ENCODE data around the gene ATP6V0A1.
"Not testable (repeated sequence)": the region's sequence is repeated elsewhere in the genome, so short reads cannot be mapped to it uniquely, and the experiment has no call there.

ATP6V0A1 gene

GRCh38 chr17:42467889-42468288, 9.2 kb downstream of the ATP6V0A1 start:
- Histone ChIP-seq H3K27me3 (ENCODE audit: control insufficient read depth, insufficient read depth, low read length) (no peaks in the 10 kb centered on the region), H3K36me3 (ENCODE audit: control insufficient read depth, insufficient read depth, low read length) (no peaks in the 10 kb centered on the region)

GRCh38 chr17:42472709-42473521, 14.2 kb downstream of the ATP6V0A1 start:
- Histone ChIP-seq H3K4me3 (ENCODE audit: low read length) (no peak overlapping the region), H3K36me3 (ENCODE audit: control insufficient read depth, insufficient read depth, low read length) (no peaks in the 10 kb centered on the region), H3K27me3 (ENCODE audit: control insufficient read depth, insufficient read depth, low read length) (no peaks in the 10 kb centered on the region), H3K9ac (ENCODE audit: low read length) (no peak overlapping the region), H3K4me1 (ENCODE audit: control insufficient read depth, insufficient read depth, low read length) (peaks cover 20% of the 10 kb centered on the region), H3K9me3 (ENCODE audit: control insufficient read depth, low read length) (no peaks in the 10 kb centered on the region)

More at GRCh38 chr17:42467889-42468288, 9.2 kb downstream of the ATP6V0A1 start:
- Histone ChIP-seq H3K4me3 (ENCODE audit: low read length) (no peak overlapping the region), H3K9me3 (ENCODE audit: control insufficient read depth, low read length) (no peaks in the 10 kb centered on the region), H3K4me1 (ENCODE audit: control insufficient read depth, insufficient read depth, low read length) (peaks cover 4% of the 10 kb centered on the region), H3K9ac (ENCODE audit: low read length) (no peak overlapping the region)

GRCh38 chr17:42474276-42474675, 15.6 kb downstream of the ATP6V0A1 start:
- H3K27me3 ChIP-seq (ENCODE audit: control insufficient read depth, insufficient read depth, low read length), result no peaks in the 10 kb centered on the region
- no peaks in the 10 kb centered on the region for H3K36me3 ChIP-seq (ENCODE audit: control insufficient read depth, insufficient read depth, low read length)
- H3K4me3 ChIP-seq (ENCODE audit: low read length), result no peak overlapping the region
- no peak overlapping the region for H3K9ac ChIP-seq (ENCODE audit: low read length)
- peaks cover 20% of the 10 kb centered on the region for H3K4me1 ChIP-seq (ENCODE audit: control insufficient read depth, insufficient read depth, low read length)
- H3K9me3 ChIP-seq (ENCODE audit: control insufficient read depth, low read length), result no peaks in the 10 kb centered on the region

- Histone ChIP-seq H3K36me3 (ENCODE audit: control insufficient read depth, insufficient read depth, low read length) (no peaks in the 10 kb centered on the region), H3K9me3 (ENCODE audit: control insufficient read depth, low read length) (no peaks in the 10 kb centered on the region), H3K4me3 (ENCODE audit: low read length) (no peak overlapping the region), H3K27me3 (ENCODE audit: control insufficient read depth, insufficient read depth, low read length) (no peaks in the 10 kb centered on the region), H3K9ac (ENCODE audit: low read length) (no peak overlapping the region), H3K4me1 (ENCODE audit: control insufficient read depth, insufficient read depth, low read length) (peaks cover 20% of the 10 kb centered on the region)
Measured at GRCh38 chr17:42475121-42475520, 16.4 kb downstream of the ATP6V0A1 start.

- H3K9me3 ChIP-seq (ENCODE audit: control insufficient read depth, low read length), result no peaks in the 10 kb centered on the region
- no peaks in the 10 kb centered on the region for H3K27me3 ChIP-seq (ENCODE audit: control insufficient read depth, insufficient read depth, low read length)
- H3K9ac ChIP-seq (ENCODE audit: low read length), result no peak overlapping the region
- no peak overlapping the region for H3K4me3 ChIP-seq (ENCODE audit: low read length)
- H3K36me3 ChIP-seq (ENCODE audit: control insufficient read depth, insufficient read depth, low read length), result no peaks in the 10 kb centered on the region
- peaks cover 20% of the 10 kb centered on the region for H3K4me1 ChIP-seq (ENCODE audit: control insufficient read depth, insufficient read depth, low read length)
Measured at GRCh38 chr17:42475835-42476234, 17.2 kb downstream of the ATP6V0A1 start.

GRCh38 chr17:42476411-42476810, 17.7 kb downstream of the ATP6V0A1 start:
- H3K27me3 ChIP-seq (ENCODE audit: control insufficient read depth, insufficient read depth, low read length), result no peaks in the 10 kb centered on the region
- no peaks in the 10 kb centered on the region for H3K36me3 ChIP-seq (ENCODE audit: control insufficient read depth, insufficient read depth, low read length)
- no peak overlapping the region for H3K4me3 ChIP-seq (ENCODE audit: low read length)
- no peaks in the 10 kb centered on the region for H3K9me3 ChIP-seq (ENCODE audit: control insufficient read depth, low read length)
- peaks cover 20% of the 10 kb centered on the region for H3K4me1 ChIP-seq (ENCODE audit: control insufficient read depth, insufficient read depth, low read length)
- H3K9ac ChIP-seq (ENCODE audit: low read length), result no peak overlapping the region

- no peaks in the 10 kb centered on the region for H3K36me3 ChIP-seq (ENCODE audit: control insufficient read depth, insufficient read depth, low read length)
- H3K9ac ChIP-seq (ENCODE audit: low read length), result no peak overlapping the region
- peaks cover 20% of the 10 kb centered on the region for H3K4me1 ChIP-seq (ENCODE audit: control insufficient read depth, insufficient read depth, low read length)
- H3K4me3 ChIP-seq (ENCODE audit: low read length), result no peak overlapping the region
- H3K27me3 ChIP-seq (ENCODE audit: control insufficient read depth, insufficient read depth, low read length), result no peaks in the 10 kb centered on the region
- no peaks in the 10 kb centered on the region for H3K9me3 ChIP-seq (ENCODE audit: control insufficient read depth, low read length)
Measured at GRCh38 chr17:42477173-42477572, 18.5 kb downstream of the ATP6V0A1 start.

- not testable (repeated sequence) for H3K9ac ChIP-seq (ENCODE audit: low read length); H3K27me3 ChIP-seq (ENCODE audit: control insufficient read depth, insufficient read depth, low read length); H3K4me3 ChIP-seq (ENCODE audit: low read length); H3K9me3 ChIP-seq (ENCODE audit: control insufficient read depth, low read length); H3K36me3 ChIP-seq (ENCODE audit: control insufficient read depth, insufficient read depth, low read length)
- H3K4me1 ChIP-seq (ENCODE audit: control insufficient read depth, insufficient read depth, low read length), result peaks cover 16% of the 10 kb centered on the region
Measured at GRCh38 chr17:42477824-42478223, 19.1 kb downstream of the ATP6V0A1 start.

GRCh38 chr17:42484304-42484703, 25.6 kb downstream of the ATP6V0A1 start:
- peaks cover 6% of the 10 kb centered on the region for H3K4me1 ChIP-seq (ENCODE audit: control insufficient read depth, insufficient read depth, low read length)
- peaks cover 8% of the 10 kb centered on the region for H3K36me3 ChIP-seq (ENCODE audit: control insufficient read depth, insufficient read depth, low read length)
- no peak overlapping the region for H3K4me3 ChIP-seq (ENCODE audit: low read length)
- H3K27me3 ChIP-seq (ENCODE audit: control insufficient read depth, insufficient read depth, low read length), result no peaks in the 10 kb centered on the region
- H3K9me3 ChIP-seq (ENCODE audit: control insufficient read depth, low read length), result no peaks in the 10 kb centered on the region
- H3K9ac ChIP-seq (ENCODE audit: low read length), result no peak overlapping the region

GRCh38 chr17:42485680-42486079, 27.0 kb downstream of the ATP6V0A1 start:
- Histone ChIP-seq H3K9ac (ENCODE audit: low read length) (no peak overlapping the region), H3K27me3 (ENCODE audit: control insufficient read depth, insufficient read depth, low read length) (no peaks in the 10 kb centered on the region), H3K4me3 (ENCODE audit: low read length) (no peak overlapping the region), H3K36me3 (ENCODE audit: control insufficient read depth, insufficient read depth, low read length) (peaks cover 8% of the 10 kb centered on the region), H3K4me1 (ENCODE audit: control insufficient read depth, insufficient read depth, low read length) (peaks cover 6% of the 10 kb centered on the region), H3K9me3 (ENCODE audit: control insufficient read depth, low read length) (no peaks in the 10 kb centered on the region)

GRCh38 chr17:42488032-42488431, 29.4 kb downstream of the ATP6V0A1 start:
- H3K36me3 ChIP-seq (ENCODE audit: control insufficient read depth, insufficient read depth, low read length), result peaks cover 8% of the 10 kb centered on the region
- H3K9me3 ChIP-seq (ENCODE audit: control insufficient read depth, low read length), result no peaks in the 10 kb centered on the region
- H3K4me1 ChIP-seq (ENCODE audit: control insufficient read depth, insufficient read depth, low read length), result peaks cover 6% of the 10 kb centered on the region
- no peak overlapping the region for H3K4me3 ChIP-seq (ENCODE audit: low read length)
- H3K9ac ChIP-seq (ENCODE audit: low read length), result no peak overlapping the region
- no peaks in the 10 kb centered on the region for H3K27me3 ChIP-seq (ENCODE audit: control insufficient read depth, insufficient read depth, low read length)

- no peak overlapping the region for H3K9ac ChIP-seq (ENCODE audit: low read length)
- no peaks in the 10 kb centered on the region for H3K9me3 ChIP-seq (ENCODE audit: control insufficient read depth, low read length)
- H3K4me3 ChIP-seq (ENCODE audit: low read length), result no peak overlapping the region
- H3K4me1 ChIP-seq (ENCODE audit: control insufficient read depth, insufficient read depth, low read length), result no peaks in the 10 kb centered on the region
- no peaks in the 10 kb centered on the region for H3K36me3 ChIP-seq (ENCODE audit: control insufficient read depth, insufficient read depth, low read length)
- H3K27me3 ChIP-seq (ENCODE audit: control insufficient read depth, insufficient read depth, low read length), result no peaks in the 10 kb centered on the region
Measured at GRCh38 chr17:42493319-42493718, 34.6 kb downstream of the ATP6V0A1 start.
